NB4 (cell line): Measurements from ENCODE around the gene GMDS.

Experiments
- DNase-seq: peaks from one replicate; pipeline ENCODE4 v3.0.0; 2010; ENCODE audit warnings: low read depth
- H3K4me3 ChIP-seq: one replicate; pipeline ENCODE4 v1.5.1; 2011; ENCODE audit warnings: mild to moderate bottlenecking, low read depth, low read length, moderate library complexity
- MAX ChIP-seq: IDR thresholded peaks from 2 replicates; pipeline ENCODE4 v1.6.1; 2011; ENCODE audit warnings: low read depth, low read length
- MYC ChIP-seq: IDR thresholded peaks from 2 replicates; pipeline ENCODE4 v1.6.1; 2011; ENCODE audit warnings: low read depth, low read length
- POLR2A ChIP-seq: IDR thresholded peaks from 2 replicates; pipeline ENCODE4 v1.6.1; 2011; ENCODE audit warnings: mild to moderate bottlenecking; ENCODE audit not compliant: insufficient read length; ENCODE audit errors: extremely low read depth
- TF ChIP-seq, protein P1 (sequence below): IDR thresholded peaks from one replicate; pipeline ENCODE4 v1.5.1; 2012; ENCODE audit warnings: low read depth, low read length

Gene GMDS

DNA sequence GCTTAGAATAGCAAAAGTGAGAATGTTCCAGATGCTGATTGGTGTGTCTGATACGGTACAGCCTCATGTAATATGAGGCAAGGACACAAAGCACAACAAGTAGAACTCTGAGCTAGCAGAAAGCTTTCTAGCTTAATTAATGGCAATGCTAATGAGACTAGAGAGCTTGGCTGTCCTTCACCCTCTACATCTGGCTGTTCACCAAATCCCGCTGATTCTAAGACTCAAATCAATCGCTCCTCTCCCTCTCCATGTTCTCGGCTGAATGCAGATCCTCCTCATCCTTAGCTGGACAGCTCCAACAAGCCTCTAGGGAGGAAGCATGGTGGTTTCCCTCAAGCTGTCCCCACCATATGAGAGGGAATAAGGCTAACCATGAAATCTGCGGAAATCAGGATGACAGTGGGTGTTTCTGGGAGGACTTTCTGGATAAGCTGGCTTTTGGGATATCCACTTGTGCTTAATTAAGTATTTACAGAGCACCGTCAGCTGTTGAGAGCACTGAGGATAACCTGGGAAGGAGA lies 506.8 kb downstream of the GMDS start:
- DNase-seq: no peak
- TF ChIP-seq POLR2A: no peak
- no peak for TF ChIP-seq MYC
- no peak for TF ChIP-seq MAX
- TF ChIP-seq, protein P1, sequence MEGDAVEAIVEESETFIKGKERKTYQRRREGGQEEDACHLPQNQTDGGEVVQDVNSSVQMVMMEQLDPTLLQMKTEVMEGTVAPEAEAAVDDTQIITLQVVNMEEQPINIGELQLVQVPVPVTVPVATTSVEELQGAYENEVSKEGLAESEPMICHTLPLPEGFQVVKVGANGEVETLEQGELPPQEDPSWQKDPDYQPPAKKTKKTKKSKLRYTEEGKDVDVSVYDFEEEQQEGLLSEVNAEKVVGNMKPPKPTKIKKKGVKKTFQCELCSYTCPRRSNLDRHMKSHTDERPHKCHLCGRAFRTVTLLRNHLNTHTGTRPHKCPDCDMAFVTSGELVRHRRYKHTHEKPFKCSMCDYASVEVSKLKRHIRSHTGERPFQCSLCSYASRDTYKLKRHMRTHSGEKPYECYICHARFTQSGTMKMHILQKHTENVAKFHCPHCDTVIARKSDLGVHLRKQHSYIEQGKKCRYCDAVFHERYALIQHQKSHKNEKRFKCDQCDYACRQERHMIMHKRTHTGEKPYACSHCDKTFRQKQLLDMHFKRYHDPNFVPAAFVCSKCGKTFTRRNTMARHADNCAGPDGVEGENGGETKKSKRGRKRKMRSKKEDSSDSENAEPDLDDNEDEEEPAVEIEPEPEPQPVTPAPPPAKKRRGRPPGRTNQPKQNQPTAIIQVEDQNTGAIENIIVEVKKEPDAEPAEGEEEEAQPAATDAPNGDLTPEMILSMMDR: no peak

DNA sequence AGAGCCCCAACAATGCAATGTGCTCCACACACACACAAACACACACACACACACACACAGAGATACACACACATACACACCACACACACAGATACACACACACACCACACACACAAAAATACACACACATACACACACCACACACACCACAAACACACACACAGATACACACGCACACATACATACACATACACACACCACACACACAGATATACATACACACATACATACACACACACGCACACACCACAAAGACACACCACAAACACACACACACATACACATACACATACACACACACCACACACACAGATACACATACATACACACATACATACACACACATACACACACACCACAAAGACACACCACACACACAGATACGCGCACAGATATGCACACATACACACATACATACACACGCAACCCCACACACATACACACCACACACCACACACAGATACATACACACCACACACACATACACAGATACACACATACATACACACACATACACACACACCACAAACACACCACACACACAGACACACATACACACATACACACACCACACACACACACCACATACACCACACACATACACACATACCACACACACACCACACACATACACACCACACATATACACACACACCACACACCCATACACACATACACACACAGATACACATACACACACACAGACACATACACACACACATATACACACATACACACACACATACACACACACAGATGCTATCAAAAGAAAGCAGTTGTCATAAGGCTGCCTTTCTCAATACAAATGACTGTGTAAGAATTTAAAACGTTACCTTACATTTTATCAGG lies 507.7 kb downstream of the GMDS start:
- DNase-seq: no peak
- no peak overlapping the region for H3K4me3 ChIP-seq
- TF ChIP-seq MAX: no peak
- no peak for TF ChIP-seq POLR2A
- TF ChIP-seq MYC: no peak
- TF ChIP-seq, protein P1: no peak

More for the DNA sequence above, 506.8 kb downstream of the GMDS start:
- no peak overlapping the region for H3K4me3 ChIP-seq

DNA sequence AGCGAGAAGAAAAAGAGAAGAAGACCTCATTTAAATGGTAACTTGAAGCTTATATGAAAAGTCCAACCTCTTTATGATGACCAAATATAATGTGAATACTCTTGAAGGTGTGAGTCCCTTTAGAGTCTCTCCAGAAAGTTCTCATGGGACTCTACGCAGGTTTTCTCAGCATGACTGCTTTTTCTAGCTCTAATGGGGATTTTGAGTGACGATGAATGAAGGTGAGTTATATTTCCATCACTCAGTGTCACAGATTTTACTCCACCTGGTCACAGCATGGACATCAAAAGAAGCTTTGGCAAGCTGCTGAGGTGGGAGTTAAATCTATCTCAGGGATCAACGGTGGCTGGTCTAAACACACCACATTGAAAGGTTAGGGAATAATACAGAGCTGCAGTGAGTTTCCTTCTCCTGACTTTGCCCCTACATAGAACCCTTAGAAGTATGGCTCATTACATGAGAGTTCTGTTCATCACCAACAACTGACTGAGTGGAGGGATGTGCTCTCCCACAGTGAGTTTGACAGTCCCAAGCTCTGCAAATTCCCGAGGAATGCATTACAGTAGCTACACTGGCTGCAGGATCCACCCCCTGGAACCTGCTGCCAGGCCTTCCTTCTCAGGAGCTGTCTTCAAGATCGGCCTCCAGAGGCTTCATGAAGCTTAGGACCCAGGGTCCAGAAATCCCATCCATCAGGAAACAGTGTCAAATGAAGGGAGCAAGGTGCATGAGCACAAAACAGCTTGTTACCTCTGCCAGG lies 508.9 kb downstream of the GMDS start:
- TF ChIP-seq, protein P1: no peak
- TF ChIP-seq MAX (no peak), POLR2A (no peak), MYC (no peak)
- DNase-seq: no peak
- H3K4me3 ChIP-seq: no peak overlapping the region

- no peak overlapping the region for H3K4me3 ChIP-seq
- DNase-seq: no peak
- TF ChIP-seq MYC (no peak), POLR2A (no peak), MAX (no peak)
- TF ChIP-seq, protein P1: no peak
Measured at GRCh38 chr6:1735239-1735803, 510.1 kb downstream of the GMDS start.

- TF ChIP-seq MAX (no peak), MYC (no peak), POLR2A (no peak)
- DNase-seq: no peak
- H3K4me3 ChIP-seq: no peak overlapping the region
Measured at GRCh38 chr6:1730882-1731281, 514.5 kb downstream of the GMDS start.
